ENCODE results near the gene EXOC6B. TPM values are rescaled to one million over a fixed set of nuclear protein-coding genes. Genes with fewer than 3 reads are reported as not detected.

Gene EXOC6B
- total RNA-seq, 1 donor from 2014 or later: 7.7 TPM

DNA sequence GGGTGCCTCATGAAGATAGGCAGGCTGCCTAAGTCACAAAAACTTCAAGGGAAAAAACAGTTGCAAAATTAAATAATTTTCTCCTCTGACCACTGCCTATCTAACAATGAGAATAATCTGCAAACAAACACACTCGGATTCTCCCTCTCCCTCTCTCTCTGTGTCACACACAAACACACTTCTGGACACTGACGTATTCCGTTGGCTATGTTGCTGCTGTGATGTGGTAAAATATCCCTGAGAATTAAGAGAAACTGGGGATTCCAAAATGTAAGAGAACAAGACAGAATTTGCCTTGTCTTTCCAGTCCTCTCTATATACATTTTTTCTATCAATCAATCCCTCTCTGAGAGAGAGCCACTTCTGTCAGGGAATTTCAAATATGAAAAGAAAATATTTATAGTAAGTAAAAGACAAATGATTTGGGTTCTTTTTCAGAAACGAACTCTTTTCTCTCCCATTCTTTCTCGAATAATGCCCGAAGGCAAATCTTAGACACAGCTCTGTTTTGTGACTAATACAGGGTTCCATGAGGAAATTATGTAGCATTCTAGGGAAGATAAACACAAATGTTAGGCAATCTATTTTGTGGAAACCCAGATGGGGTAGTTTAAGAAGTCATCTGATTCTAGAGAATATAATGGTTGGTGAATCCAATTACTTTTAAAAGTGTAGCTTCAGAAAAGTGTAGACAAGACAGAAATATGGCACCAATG is 367.9 kb downstream of the EXOC6B start:
- TF ChIP-seq, protein P1, sequence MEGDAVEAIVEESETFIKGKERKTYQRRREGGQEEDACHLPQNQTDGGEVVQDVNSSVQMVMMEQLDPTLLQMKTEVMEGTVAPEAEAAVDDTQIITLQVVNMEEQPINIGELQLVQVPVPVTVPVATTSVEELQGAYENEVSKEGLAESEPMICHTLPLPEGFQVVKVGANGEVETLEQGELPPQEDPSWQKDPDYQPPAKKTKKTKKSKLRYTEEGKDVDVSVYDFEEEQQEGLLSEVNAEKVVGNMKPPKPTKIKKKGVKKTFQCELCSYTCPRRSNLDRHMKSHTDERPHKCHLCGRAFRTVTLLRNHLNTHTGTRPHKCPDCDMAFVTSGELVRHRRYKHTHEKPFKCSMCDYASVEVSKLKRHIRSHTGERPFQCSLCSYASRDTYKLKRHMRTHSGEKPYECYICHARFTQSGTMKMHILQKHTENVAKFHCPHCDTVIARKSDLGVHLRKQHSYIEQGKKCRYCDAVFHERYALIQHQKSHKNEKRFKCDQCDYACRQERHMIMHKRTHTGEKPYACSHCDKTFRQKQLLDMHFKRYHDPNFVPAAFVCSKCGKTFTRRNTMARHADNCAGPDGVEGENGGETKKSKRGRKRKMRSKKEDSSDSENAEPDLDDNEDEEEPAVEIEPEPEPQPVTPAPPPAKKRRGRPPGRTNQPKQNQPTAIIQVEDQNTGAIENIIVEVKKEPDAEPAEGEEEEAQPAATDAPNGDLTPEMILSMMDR (conservative IDR thresholded peaks at IDR 0.05; ENCODE audit: low read depth, low read length): no peak
- no peak overlapping the region for H3K4me3 ChIP-seq (ENCODE audit: low read depth, low read length)
- DNase-seq (ENCODE audit: low read depth): no peak

DNA sequence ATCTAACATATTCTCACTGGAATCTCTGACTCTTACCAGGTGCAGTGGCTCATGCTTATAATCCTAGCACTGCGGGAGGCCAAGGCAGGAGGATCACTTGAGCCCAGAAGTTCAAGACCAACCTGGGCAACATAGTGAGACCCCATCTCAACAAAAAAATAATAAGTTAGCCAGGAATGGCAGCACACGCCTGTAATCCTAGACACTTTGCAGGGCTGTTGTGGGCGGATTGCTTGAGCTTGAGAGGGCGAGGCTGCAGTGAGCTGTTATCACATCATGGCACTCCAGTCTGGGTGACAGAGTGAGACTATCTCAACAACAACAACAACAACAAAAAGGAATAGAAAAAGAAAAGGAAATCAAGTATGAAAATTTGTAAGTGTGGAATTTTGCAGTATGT is 371.6 kb downstream of the EXOC6B start:
- TF ChIP-seq, protein P1 (conservative IDR thresholded peaks at IDR 0.05; ENCODE audit: low read depth, low read length): no peak
- no peak for DNase-seq (ENCODE audit: low read depth)
- no peak overlapping the region for H3K4me3 ChIP-seq (ENCODE audit: low read depth, low read length)

DNA sequence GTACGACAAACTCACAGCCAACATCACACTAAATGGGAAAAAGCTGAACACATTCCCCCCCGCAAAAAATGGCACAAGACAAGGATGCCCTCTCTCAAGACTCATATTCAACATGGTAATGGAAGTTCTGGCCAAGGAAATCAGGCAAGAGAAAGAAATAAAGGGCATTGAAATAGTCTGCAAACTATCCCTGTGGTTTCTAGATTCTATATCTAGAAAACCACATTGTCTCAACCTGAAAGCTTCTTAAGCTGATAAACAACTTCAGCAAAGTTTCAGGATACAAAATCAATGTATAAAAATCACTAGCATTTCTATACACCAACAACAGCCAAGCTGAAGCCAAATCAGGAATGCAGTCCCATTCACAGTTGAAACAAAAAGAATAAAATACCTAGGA is 383.6 kb downstream of the EXOC6B start:
- TF ChIP-seq, protein P1 (conservative IDR thresholded peaks at IDR 0.05; ENCODE audit: low read depth, low read length): no peak
- DNase-seq (ENCODE audit: low read depth): no peak

DNA sequence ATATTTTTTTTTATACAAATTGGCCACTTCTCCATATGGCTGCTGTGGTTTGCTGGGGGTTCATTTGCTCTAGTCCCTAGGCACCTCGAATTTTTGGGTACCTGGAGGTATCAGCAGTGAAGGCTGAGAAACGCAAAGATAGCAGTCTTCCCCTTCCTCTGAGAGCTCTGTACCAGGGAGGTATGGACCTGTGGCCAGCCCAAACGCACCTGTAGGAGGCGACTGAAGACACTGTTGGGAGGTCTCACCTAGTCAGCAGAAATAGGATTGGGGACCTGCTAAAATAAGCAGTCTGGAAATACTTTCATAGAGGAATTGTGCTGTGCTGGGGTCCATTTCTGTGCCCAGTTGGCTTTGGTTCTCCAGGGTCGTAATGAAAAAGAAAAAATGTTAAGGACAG is 385.9 kb downstream of the EXOC6B start:
- TF ChIP-seq, protein P1 (conservative IDR thresholded peaks at IDR 0.05; ENCODE audit: low read depth, low read length): no peak
- no peak for DNase-seq (ENCODE audit: low read depth)
- H3K4me3 ChIP-seq (ENCODE audit: low read depth, low read length): no peak overlapping the region

More for the DNA sequence above, 383.6 kb downstream of the EXOC6B start:
- H3K4me3 ChIP-seq (ENCODE audit: low read depth, low read length): no peak overlapping the region

DNA sequence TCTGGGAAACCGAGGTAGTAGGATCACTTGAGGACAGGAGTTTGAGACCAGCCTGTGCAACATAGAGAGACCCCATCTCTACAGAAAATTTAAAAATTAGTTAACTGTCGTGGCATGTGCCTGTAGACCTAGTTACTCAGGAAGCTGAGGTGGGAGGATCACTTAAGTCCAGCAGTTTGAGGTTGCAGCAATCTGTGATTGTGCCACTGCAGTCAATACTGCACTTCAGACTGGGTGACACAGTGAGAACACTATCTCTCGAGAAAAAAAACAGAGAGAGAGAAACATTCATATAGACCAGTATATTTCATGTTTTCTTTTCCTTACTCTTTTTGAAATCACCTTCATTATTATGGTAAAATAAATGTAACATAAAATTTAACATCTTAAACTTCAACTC is 387.5 kb downstream of the EXOC6B start:
- no peak overlapping the region for H3K4me3 ChIP-seq (ENCODE audit: low read depth, low read length)
- DNase-seq (ENCODE audit: low read depth): no peak
- TF ChIP-seq, protein P1 (conservative IDR thresholded peaks at IDR 0.05; ENCODE audit: low read depth, low read length): no peak

DNA sequence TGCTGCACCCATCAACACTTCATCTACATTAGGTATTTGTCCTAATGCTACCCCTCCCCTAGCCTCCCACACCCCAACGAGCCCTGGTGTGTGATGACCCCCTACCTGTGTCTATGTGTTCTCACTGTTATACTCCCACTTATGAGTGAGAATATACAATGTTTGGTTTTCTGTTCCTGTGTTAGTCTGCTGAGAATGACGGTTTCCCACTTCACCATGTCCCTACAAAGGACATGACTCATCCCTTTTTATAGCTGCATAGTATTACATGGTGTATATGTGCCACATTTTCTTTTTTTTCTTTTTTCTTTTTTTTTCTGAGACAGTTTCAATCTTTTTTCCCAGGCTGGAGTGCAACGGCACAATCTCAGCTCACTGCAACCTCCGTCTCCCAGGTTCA is 394.1 kb downstream of the EXOC6B start:
- no peak overlapping the region for H3K4me3 ChIP-seq (ENCODE audit: low read depth, low read length)
- no peak for DNase-seq (ENCODE audit: low read depth)
- TF ChIP-seq, protein P1 (conservative IDR thresholded peaks at IDR 0.05; ENCODE audit: low read depth, low read length): no peak

Data from epithelial cell of proximal tubule (primary cell).